ENCODE measurements around the gene DPP8. TPM values are rescaled to one million over a fixed set of nuclear protein-coding genes. Genes with fewer than 3 reads are reported as not detected.

Gene DPP8
- polyA plus RNA-seq, 2 of the 4 experiments (the other 2 are of a cell fraction), result 24.4 to 41.8 TPM

- FAIRE-seq, result no peak
- H3K4me3 ChIP-seq, result no peak overlapping the region
- H3K4me2 ChIP-seq, result no peak overlapping the region
- DNase-seq (ENCODE audit: low read depth in 1 of 2, low spot score in 1 of 2), result no peak
- H3K27ac ChIP-seq, result no peak overlapping the region
- no peaks in the 10 kb centered on the region for H3K9me3 ChIP-seq
- ChIA-PET CTCF (interaction anchor here (1.1 to 28.3 kb wide), 5 partner anchors 15 to 94 kb away, joined by 5 to 772 read pairs (median 228); partner anchors contain the start of genes IGDCC3 and IGDCC4), POLR2A (no interaction called here)
- no peak for ATAC-seq
- peaks cover 5% of the 10 kb centered on the region for H3K4me1 ChIP-seq
- 72% methylated on average over 4 of the region's 4 CpGs for WGBS (ENCODE audit: missing lambda C conversion rate)
- TF ChIP-seq KDM5A (IDR thresholded peaks at IDR 0.05), result no peak
- TF ChIP-seq ESRRA (IDR thresholded peaks at IDR 0.05; ENCODE audit: borderline replicate concordance, low read length), result no peak
- TF ChIP-seq MAFK (IDR thresholded peaks at IDR 0.05; ENCODE audit: partially characterized antibody), result no peak
- TF ChIP-seq MAZ (IDR thresholded peaks at IDR 0.05; ENCODE audit: borderline replicate concordance, low read depth, low read length), result no peak
Observed at GRCh38 chr15:65402961-65403360, 114.5 kb downstream of the DPP8 start.

- FAIRE-seq, result no peak
- peak; percentile 15 to 32; a peak in 4 of 6 replicates for ATAC-seq
- TF ChIP-seq USF2 (IDR thresholded peaks at IDR 0.05) (no peak), MAZ (IDR thresholded peaks at IDR 0.05; ENCODE audit: borderline replicate concordance, low read depth, low read length) (no peak), MAX (IDR thresholded peaks at IDR 0.05) (no peak), RFX5 (IDR thresholded peaks at IDR 0.05) (no peak), SREBF2 (IDR thresholded peaks at IDR 0.05) (no peak), JUNB (IDR thresholded peaks at IDR 0.05) (no peak), EP300 (IDR thresholded peaks at IDR 0.05) (no peak), NFE2L2 (conservative IDR thresholded peaks at IDR 0.05; ENCODE audit: low read length) (no peak), E2F6 (IDR thresholded peaks at IDR 0.05; ENCODE audit: borderline replicate concordance, low read depth) (no peak), ZSCAN20 (CRISPR knock-in tag; IDR thresholded peaks at IDR 0.05) (no peak), ZNF302 (CRISPR knock-in tag; IDR thresholded peaks at IDR 0.05) (no peak), RCOR1 (IDR thresholded peaks at IDR 0.05; ENCODE audit: low read depth, low read length) (no peak)
- 91% methylated on average over 8 of the region's 8 CpGs for WGBS (ENCODE audit: missing lambda C conversion rate)
- ChIA-PET CTCF (interaction anchor here (0.8 to 28.3 kb wide), 45 partner anchors 8 to 936 kb away, joined by 3 to 772 read pairs (median 5); partner anchors contain the start of genes HACD3, IGDCC3 and IGDCC4), POLR2A (interaction anchor here (0.7 kb wide), 1 partner anchor 211 kb away, joined by 3 read pairs; no protein-coding TSS in a partner anchor)
- peaks cover 5% of the 10 kb centered on the region for H3K4me1 ChIP-seq
- no peak overlapping the region for H3K4me2 ChIP-seq
- no peak overlapping the region for H3K27ac ChIP-seq
- no peaks in the 10 kb centered on the region for H3K9me3 ChIP-seq
- H3K4me3 ChIP-seq, result no peak overlapping the region
- DNase-seq (ENCODE audit: low read depth in 1 of 2, low spot score in 1 of 2), result no peak
Observed at GRCh38 chr15:65401611-65402240, 115.8 kb downstream of the DPP8 start.

GRCh38 chr15:65400760-65401610 is 116.5 kb downstream of the DPP8 start:
- FAIRE-seq (peak; percentile 80), ATAC-seq (peak; percentile 93 to 97), DNase-seq (ENCODE audit: low read depth in 1 of 2, low spot score in 1 of 2) (peak; percentile 80 to 99)
- POLR2A ChIA-PET, result interaction anchor here (0.7 to 1.1 kb wide), 2 partner anchors 116 to 211 kb away, joined by 3 to 5 read pairs; no protein-coding TSS in a partner anchor
- TF ChIP-seq MAX (IDR thresholded peaks at IDR 0.05) (0 out of 2 replicates have a peak, but pooled peaks have one; percentile 20), SMC3 (IDR thresholded peaks at IDR 0.05) (peak; percentile 70), JUNB (IDR thresholded peaks at IDR 0.05) (no peak), HES2 (IDR thresholded peaks at IDR 0.05) (no peak), HOXB13 (CRISPR knock-in tag; IDR thresholded peaks at IDR 0.05; ENCODE audit: low read depth) (0 out of 2 replicates have a peak, but pooled peaks have one; percentile 22), FOSB (CRISPR knock-in tag; IDR thresholded peaks at IDR 0.05) (no peak), CEBPB (IDR thresholded peaks at IDR 0.05) (no peak), CTCF (IDR thresholded peaks at IDR 0.05) (peak; percentile 69), PHF8 (IDR thresholded peaks at IDR 0.05; ENCODE audit: borderline replicate concordance, low read depth) (no peak), RAD21 (conservative IDR thresholded peaks at IDR 0.05 in 1 of 2, IDR thresholded peaks at IDR 0.05 in 1 of 2) (peak; percentile 87 to 90), HOXB5 (CRISPR knock-in tag; IDR thresholded peaks at IDR 0.05) (no peak)
- H3K4me1 ChIP-seq, result peaks cover 5% of the 10 kb centered on the region
- 15% methylated on average over 9 of the region's 11 CpGs for WGBS (ENCODE audit: missing lambda C conversion rate)
- H3K9me3 ChIP-seq, result no peaks in the 10 kb centered on the region
- peak overlapping the region; percentile 43 for H3K4me2 ChIP-seq
- no peak overlapping the region for H3K4me3 ChIP-seq
- H3K27ac ChIP-seq, result peak overlapping the region; percentile 21 to 39; a peak in 1 of 6 replicates
- CTCF ChIA-PET, result interaction anchor here (0.8 to 28.3 kb wide), 56 partner anchors 9 to 1057 kb away, joined by 3 to 772 read pairs (median 4); partner anchors contain the start of genes HACD3, IGDCC3 and IGDCC4

All from A549 (cell line).